Measurements from ENCODE around the gene SLC23A2. TPM values are rescaled to one million over a fixed set of nuclear protein-coding genes. Genes with fewer than 3 reads are reported as not detected.

SLC23A2 gene
- polyA plus RNA-seq, 1 of the 3 experiments (the other 2 are of a cell fraction) = 14.0 TPM

DNA sequence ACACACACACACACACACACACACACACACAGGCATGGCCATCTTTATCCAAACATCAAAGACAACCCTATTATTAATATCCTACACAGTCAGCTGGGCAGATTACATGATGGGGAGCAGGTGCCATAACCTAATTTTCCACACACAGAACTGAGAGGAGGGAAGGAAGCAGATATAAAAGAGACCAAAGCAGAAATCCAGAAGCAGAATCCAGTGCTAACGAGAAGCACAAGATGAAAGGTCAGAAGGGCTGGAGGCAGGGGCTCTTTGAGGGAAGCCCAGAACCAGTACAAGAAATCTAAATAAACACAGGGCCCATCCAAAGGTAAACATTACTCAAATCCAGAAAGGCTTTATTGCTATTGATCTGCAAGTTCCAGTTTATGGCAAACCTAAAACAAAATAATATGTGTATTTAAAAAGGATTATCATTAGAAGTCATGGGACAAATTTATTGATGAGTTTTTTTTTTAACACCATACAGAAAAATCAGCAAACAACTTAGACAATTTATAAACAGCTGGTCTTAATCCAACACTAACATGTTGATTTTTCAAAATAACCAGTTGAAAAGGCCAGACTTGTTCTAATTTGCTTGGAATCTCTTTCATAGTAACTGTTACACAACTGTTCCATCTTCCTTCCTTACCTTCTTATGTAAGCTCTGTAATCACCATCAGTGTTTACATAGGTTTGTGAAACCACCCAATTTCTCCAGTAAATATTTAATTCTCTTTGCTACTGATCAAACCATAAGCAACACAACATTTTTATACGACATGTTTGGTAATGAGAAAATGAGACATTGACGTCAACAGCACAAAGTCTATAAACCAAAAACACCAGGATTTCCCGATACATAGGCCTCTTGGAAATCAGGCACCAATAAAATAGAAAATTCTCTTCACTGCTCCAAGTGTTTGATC, 34.2 kb downstream of the SLC23A2 start (continued):
- no peak for TF ChIP-seq FOXM1 (IDR thresholded peaks at IDR 0.05; ENCODE audit: low read depth)
- no peak for TF ChIP-seq YY1 (IDR thresholded peaks at IDR 0.05; ENCODE audit: low read depth)
- no peak for TF ChIP-seq TAF1 (IDR thresholded peaks at IDR 0.05; ENCODE audit: borderline replicate concordance, low read depth, low read length)
- TF ChIP-seq, protein P1, sequence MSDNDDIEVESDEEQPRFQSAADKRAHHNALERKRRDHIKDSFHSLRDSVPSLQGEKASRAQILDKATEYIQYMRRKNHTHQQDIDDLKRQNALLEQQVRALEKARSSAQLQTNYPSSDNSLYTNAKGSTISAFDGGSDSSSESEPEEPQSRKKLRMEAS (IDR thresholded peaks at IDR 0.05; ENCODE audit: low read depth) = no peak
- no peak for TF ChIP-seq JUND (IDR thresholded peaks at IDR 0.05)
- TF ChIP-seq RXRA (IDR thresholded peaks at IDR 0.05; ENCODE audit: borderline replicate concordance, low read depth) = no peak
- TF ChIP-seq, protein P2, sequence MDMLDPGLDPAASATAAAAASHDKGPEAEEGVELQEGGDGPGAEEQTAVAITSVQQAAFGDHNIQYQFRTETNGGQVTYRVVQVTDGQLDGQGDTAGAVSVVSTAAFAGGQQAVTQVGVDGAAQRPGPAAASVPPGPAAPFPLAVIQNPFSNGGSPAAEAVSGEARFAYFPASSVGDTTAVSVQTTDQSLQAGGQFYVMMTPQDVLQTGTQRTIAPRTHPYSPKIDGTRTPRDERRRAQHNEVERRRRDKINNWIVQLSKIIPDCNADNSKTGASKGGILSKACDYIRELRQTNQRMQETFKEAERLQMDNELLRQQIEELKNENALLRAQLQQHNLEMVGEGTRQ (IDR thresholded peaks at IDR 0.05; ENCODE audit: borderline replicate concordance, low read depth, low read length) = no peak
- no peak for TF ChIP-seq POLR2AphosphoS5 (IDR thresholded peaks at IDR 0.05; ENCODE audit: low read depth, low read length)
- peak; percentile 86 for TF ChIP-seq GATA2 (CRISPR knock-in tag; IDR thresholded peaks at IDR 0.05)
- TF ChIP-seq NRF1 (IDR thresholded peaks at IDR 0.05; ENCODE audit: low read depth, low read length) = no peak
- no peak for TF ChIP-seq FOXJ3 (CRISPR knock-in tag; IDR thresholded peaks at IDR 0.05)
- peak in 1 of 2 experiments; percentile 55; a peak in 1 of 4 replicates for TF ChIP-seq EP300 (IDR thresholded peaks at IDR 0.05; ENCODE audit: borderline replicate concordance in 1 of 2, low read depth in 1 of 2, low read length in 1 of 2)
- TF ChIP-seq ELF1 (IDR thresholded peaks at IDR 0.05) = no peak
- no peak for TF ChIP-seq SIN3A (IDR thresholded peaks at IDR 0.05; ENCODE audit: borderline replicate concordance, low read depth, low read length)
- TF ChIP-seq EZH2phosphoT487 (IDR thresholded peaks at IDR 0.05; ENCODE audit: borderline replicate concordance, low read depth) = no peak
- TF ChIP-seq MEF2A (IDR thresholded peaks at IDR 0.05; ENCODE audit: borderline replicate concordance, low read depth) = no peak
- peak; percentile 11 for TF ChIP-seq CHD2 (IDR thresholded peaks at IDR 0.05; ENCODE audit: low read length, partially characterized antibody)
- TF ChIP-seq RCOR1 (IDR thresholded peaks at IDR 0.05; ENCODE audit: low read length) = peak; percentile 48; the same call in 1 of the 2 replicates
- TF ChIP-seq NFIC (IDR thresholded peaks at IDR 0.05; ENCODE audit: borderline replicate concordance) = no peak
- no peak for TF ChIP-seq FOSL2 (IDR thresholded peaks at IDR 0.05; ENCODE audit: borderline replicate concordance, low read depth)
- no peak for TF ChIP-seq TEAD4 (IDR thresholded peaks at IDR 0.05; ENCODE audit: borderline replicate concordance, insufficient read depth)
- TF ChIP-seq, protein P3, sequence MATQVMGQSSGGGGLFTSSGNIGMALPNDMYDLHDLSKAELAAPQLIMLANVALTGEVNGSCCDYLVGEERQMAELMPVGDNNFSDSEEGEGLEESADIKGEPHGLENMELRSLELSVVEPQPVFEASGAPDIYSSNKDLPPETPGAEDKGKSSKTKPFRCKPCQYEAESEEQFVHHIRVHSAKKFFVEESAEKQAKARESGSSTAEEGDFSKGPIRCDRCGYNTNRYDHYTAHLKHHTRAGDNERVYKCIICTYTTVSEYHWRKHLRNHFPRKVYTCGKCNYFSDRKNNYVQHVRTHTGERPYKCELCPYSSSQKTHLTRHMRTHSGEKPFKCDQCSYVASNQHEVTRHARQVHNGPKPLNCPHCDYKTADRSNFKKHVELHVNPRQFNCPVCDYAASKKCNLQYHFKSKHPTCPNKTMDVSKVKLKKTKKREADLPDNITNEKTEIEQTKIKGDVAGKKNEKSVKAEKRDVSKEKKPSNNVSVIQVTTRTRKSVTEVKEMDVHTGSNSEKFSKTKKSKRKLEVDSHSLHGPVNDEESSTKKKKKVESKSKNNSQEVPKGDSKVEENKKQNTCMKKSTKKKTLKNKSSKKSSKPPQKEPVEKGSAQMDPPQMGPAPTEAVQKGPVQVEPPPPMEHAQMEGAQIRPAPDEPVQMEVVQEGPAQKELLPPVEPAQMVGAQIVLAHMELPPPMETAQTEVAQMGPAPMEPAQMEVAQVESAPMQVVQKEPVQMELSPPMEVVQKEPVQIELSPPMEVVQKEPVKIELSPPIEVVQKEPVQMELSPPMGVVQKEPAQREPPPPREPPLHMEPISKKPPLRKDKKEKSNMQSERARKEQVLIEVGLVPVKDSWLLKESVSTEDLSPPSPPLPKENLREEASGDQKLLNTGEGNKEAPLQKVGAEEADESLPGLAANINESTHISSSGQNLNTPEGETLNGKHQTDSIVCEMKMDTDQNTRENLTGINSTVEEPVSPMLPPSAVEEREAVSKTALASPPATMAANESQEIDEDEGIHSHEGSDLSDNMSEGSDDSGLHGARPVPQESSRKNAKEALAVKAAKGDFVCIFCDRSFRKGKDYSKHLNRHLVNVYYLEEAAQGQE (IDR thresholded peaks at IDR 0.05; ENCODE audit: low read depth, low read length) = no peak
- no peak for TF ChIP-seq GABPA (IDR thresholded peaks at IDR 0.05; ENCODE audit: low read depth)
- TF ChIP-seq SMC3 (IDR thresholded peaks at IDR 0.05; ENCODE audit: low read depth, low read length) = no peak
- TF ChIP-seq, protein P4, sequence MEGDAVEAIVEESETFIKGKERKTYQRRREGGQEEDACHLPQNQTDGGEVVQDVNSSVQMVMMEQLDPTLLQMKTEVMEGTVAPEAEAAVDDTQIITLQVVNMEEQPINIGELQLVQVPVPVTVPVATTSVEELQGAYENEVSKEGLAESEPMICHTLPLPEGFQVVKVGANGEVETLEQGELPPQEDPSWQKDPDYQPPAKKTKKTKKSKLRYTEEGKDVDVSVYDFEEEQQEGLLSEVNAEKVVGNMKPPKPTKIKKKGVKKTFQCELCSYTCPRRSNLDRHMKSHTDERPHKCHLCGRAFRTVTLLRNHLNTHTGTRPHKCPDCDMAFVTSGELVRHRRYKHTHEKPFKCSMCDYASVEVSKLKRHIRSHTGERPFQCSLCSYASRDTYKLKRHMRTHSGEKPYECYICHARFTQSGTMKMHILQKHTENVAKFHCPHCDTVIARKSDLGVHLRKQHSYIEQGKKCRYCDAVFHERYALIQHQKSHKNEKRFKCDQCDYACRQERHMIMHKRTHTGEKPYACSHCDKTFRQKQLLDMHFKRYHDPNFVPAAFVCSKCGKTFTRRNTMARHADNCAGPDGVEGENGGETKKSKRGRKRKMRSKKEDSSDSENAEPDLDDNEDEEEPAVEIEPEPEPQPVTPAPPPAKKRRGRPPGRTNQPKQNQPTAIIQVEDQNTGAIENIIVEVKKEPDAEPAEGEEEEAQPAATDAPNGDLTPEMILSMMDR (IDR thresholded peaks at IDR 0.05) = no peak
